Fibroblast of mammary gland (primary cell): Measurements from ENCODE around the gene CENPB.

Experiments used
- DNase-seq: peaks from one replicate; pipeline ENCODE4 v3.0.0-alpha.2; 2010; ENCODE audit warnings: low read depth
- H3K4me3 ChIP-seq: 2 replicates; pipeline ENCODE4 v1.5.1; 2011; ENCODE audit warnings: low read depth, mild to moderate bottlenecking, low read length, moderate library complexity; ENCODE audit not compliant: control insufficient read depth
- TF ChIP-seq, protein P1 (sequence below): conservative IDR thresholded peaks from 2 replicates; pipeline ENCODE4 v1.5.1; 2011; ENCODE audit warnings: low read depth, low read length, inconsistent platforms; ENCODE audit not compliant: control insufficient read depth, insufficient read depth

The CENPB gene

GRCh38 chr20:3821996-3822395, 35.5 kb upstream of the CENPB start:
- no peak for DNase-seq
- no peak overlapping the region for H3K4me3 ChIP-seq
- TF ChIP-seq, protein P1, sequence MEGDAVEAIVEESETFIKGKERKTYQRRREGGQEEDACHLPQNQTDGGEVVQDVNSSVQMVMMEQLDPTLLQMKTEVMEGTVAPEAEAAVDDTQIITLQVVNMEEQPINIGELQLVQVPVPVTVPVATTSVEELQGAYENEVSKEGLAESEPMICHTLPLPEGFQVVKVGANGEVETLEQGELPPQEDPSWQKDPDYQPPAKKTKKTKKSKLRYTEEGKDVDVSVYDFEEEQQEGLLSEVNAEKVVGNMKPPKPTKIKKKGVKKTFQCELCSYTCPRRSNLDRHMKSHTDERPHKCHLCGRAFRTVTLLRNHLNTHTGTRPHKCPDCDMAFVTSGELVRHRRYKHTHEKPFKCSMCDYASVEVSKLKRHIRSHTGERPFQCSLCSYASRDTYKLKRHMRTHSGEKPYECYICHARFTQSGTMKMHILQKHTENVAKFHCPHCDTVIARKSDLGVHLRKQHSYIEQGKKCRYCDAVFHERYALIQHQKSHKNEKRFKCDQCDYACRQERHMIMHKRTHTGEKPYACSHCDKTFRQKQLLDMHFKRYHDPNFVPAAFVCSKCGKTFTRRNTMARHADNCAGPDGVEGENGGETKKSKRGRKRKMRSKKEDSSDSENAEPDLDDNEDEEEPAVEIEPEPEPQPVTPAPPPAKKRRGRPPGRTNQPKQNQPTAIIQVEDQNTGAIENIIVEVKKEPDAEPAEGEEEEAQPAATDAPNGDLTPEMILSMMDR: no peak

- peak; percentile 60 for DNase-seq
- H3K4me3 ChIP-seq: peak overlapping the region; percentile 83
- TF ChIP-seq, protein P1: no peak
Observed at GRCh38 chr20:3820901-3821727, 34.6 kb upstream of the CENPB start.

DNA sequence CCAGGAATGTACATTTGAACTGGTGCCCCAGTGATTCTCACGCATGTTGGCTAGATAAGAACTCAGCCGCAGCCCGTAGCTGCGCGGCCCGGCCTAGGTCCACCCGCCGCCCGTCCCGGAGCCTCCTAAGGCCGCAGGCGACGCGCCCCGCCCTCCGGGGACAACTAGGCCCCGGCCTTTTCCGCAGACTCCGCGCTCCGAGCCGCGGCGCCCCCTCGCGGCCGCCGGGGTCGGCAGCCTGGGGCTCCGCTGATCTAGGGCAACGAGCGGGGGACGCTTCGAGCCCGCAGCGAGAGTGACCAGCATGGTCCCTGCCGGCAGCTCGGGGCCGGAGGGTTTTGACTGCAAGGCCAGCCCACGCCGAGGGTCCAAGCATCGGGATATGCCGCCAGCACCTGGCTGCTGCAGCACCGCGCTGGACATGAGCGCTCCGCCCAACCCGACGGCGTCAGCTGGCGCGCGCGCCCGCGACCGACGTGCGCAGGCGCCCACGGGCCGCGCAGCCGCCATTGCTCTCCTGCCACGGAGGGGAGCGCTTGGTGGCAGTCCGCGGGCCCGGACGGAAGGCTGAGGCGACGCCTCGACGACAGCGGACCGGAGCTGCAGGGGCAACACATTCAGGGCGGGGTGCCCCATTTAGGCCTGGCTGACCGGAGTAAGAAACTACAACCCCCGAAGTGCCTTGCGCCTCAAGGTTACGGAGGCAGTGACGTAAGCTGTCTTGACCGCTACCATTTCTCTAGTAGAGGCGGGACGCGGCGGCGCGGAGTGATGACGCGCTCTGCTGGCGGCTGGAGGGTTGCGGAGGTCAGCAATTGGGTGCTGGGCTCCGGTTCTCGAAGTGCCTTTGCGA, 33.7 kb upstream of the CENPB start, which contains the start of gene AP5S1:
AP5S1 (plus strand) TSS at position 500 of the 853 bp plus-strand sequence. CDS start 1,571 bp downstream, outside the sequence.
- peak; percentile 96 for DNase-seq
- H3K4me3 ChIP-seq: peak within 1 kb of the TSS; percentile 83
- TF ChIP-seq, protein P1: peak; percentile 44

DNA sequence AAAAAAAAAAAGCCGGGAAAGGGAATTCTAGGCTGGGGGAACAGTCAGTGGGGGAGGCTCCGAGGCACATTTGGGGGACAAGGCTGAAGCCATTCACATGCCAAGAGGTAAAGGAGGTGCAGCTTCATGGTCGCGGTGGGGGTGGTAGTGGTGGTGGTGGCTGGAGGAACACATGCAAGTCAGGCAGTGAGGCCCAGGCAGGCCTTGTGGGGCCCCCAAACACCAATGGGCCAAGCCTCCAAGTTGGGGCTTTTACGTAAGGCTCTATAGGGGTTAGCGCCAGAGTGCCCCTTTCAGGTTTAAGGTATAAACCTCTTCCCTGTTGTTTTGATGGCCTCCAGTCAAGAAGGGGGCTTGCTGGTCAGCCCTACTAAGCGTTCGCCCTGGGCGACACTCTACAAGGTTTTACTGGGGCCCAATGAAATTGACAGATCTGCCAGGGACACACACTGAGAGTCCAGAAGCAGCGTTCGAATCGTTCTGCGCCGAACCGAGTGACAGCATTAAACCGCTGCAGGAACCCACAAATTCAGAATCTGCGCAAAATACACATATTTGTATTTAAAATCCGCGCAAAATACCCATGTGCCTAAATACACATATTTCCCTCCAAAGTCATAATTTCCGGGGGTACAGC, 33.0 kb upstream of the CENPB start:
- peak overlapping the region; percentile 24 for H3K4me3 ChIP-seq
- TF ChIP-seq, protein P1: no peak
- DNase-seq: no peak

- no peak overlapping the region for H3K4me3 ChIP-seq
- peak; percentile 90 for DNase-seq
- TF ChIP-seq, protein P1: peak; percentile 76
Observed at GRCh38 chr20:3818155-3819151, 31.9 kb upstream of the CENPB start.
